Measurements from ENCODE around the gene GTPBP10.

GTPBP10 gene, protein sequence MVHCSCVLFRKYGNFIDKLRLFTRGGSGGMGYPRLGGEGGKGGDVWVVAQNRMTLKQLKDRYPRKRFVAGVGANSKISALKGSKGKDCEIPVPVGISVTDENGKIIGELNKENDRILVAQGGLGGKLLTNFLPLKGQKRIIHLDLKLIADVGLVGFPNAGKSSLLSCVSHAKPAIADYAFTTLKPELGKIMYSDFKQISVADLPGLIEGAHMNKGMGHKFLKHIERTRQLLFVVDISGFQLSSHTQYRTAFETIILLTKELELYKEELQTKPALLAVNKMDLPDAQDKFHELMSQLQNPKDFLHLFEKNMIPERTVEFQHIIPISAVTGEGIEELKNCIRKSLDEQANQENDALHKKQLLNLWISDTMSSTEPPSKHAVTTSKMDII
- 14.9 to 20.7 (median 16.4) reads per million in 3 donors for total RNA-seq

DNA sequence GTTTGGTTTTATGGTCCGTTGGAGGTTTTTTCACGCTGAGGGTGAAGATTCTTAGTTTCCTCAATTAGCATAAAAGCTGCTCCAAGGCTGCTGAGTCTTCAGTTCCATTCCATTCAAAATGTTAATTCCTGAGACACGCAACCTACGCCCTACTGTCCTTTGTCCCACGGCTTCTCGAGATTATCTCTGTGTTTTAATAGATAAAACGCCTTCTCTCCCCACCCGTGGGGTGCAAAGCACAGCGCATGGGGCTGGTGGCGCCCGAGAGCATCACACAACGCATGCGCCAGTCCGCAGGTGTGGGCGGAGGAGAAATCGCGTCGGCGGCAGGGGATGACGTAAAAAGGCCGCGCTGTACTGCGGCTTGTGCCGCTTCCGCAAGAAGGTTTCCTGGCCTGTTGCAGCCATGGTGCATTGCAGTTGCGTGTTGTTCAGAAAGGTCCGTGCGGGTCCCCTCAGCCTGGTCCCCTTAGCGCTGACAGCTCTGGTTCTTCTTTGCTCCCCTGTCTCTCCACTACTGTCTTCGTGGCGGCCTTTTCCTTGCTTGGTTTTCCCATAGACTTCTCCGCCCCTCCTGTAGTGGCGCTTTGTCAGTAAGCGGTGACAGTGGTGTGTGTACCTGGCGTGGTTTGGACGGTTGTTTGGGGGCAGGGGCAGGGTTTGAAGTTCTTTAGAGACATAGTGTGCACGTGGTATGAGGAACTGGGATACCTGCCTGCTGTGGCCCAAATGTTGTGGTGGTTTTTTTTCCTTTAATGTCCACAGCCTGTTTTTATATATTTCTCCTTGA, at the start of gene GTPBP10:
Gene GTPBP10 (plus strand): TSS at position 381 of the 790 bp plus-strand sequence. CDS start 26 bp downstream, at position 407.
- Histone ChIP-seq H3K9me3 (ENCODE audit: control insufficient read depth, low read length) (no peaks in the 10 kb centered on the region), H3K36me3 (ENCODE audit: control insufficient read depth, insufficient read depth, low read length) (no peaks in the 10 kb centered on the region), H3K27ac (ENCODE audit: insufficient read depth, low read length, poor library complexity, severe bottlenecking) (peak within 1 kb of the TSS; percentile 82), H3K4me3 (ENCODE audit: insufficient read depth, low read depth, low read length, poor library complexity, severe bottlenecking) (peak within 1 kb of the TSS; percentile 72), H3K4me1 (ENCODE audit: control insufficient read depth, insufficient read depth, low read length, poor library complexity, severe bottlenecking) (peaks cover 15% of the 10 kb centered on the region), H3K27me3 (replicated peaks; ENCODE audit: control insufficient read depth, insufficient read depth, low read length, poor library complexity, severe bottlenecking) (no peaks in the 10 kb centered on the region)
- DNase-seq: peak; percentile 88 to 90 (median 89)

DNA sequence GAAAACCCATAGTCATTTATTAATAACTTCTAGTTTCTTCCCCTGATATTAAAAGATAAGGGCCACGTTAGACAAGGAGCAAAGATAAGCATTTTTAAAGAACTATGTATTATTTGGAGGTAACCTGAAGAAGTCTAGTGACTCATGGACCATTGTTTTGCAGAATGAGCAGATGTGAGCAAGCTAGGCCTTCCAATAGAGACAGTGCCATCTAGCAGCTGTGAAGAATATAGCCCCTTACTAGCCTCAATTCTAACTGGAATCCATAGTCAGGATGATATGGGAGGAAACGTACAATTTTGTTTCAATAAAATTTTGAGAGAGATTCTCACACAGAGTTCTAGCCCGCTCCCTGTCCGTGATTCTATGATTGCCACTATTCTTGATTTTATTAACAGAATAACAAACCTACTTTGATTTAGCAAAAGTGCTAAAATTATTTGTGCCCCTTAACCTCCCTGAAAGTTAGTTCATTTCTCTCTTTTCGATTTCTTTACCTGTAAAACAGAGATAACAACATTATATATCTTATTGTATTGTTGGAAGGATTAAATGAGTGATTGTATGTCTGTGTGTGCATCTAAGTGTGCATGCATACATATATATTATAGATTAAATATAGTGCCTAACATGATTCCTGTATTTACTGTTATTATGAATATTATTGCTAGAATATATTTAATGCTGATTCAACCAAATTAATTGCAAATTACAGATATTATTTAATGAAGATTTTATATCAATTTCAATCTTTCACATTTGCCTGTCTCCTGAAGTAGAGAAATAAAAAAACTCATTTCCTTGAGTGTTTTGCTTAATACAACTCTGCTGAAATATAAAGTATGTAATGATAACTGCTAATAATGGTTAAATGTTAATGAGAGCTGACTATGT, 48.1 kb upstream of the GTPBP10 start:
- Histone ChIP-seq H3K27ac (ENCODE audit: insufficient read depth, low read length, poor library complexity, severe bottlenecking) (no peak overlapping the region), H3K4me3 (ENCODE audit: insufficient read depth, low read depth, low read length, poor library complexity, severe bottlenecking) (no peak overlapping the region), H3K27me3 (replicated peaks; ENCODE audit: control insufficient read depth, insufficient read depth, low read length, poor library complexity, severe bottlenecking) (no peaks in the 10 kb centered on the region), H3K36me3 (ENCODE audit: control insufficient read depth, insufficient read depth, low read length) (no peaks in the 10 kb centered on the region), H3K4me1 (ENCODE audit: control insufficient read depth, insufficient read depth, low read length, poor library complexity, severe bottlenecking) (no peaks in the 10 kb centered on the region), H3K9me3 (ENCODE audit: control insufficient read depth, low read length) (no peaks in the 10 kb centered on the region)
- DNase-seq: no peak

DNA sequence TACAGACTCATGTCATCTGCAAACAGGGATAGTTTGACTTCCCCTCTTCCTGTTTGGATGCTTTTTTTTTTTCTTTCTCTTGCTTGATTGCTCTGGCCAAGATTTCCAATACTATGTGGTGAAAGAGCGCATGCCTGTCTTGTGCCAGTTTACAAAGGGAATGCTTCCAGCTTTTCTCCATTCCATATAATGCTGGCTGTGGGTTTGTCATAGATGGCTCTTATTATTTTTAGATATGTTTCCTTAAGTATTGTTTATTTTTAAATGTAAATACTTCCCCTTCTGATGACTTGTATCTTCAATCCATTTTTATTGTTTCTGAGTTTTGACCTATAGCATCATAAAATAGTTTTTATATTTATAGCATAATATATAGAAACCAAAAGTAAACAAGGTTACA, 43.3 kb upstream of the GTPBP10 start:
- Histone ChIP-seq H3K4me1 (ENCODE audit: control insufficient read depth, insufficient read depth, low read length, poor library complexity, severe bottlenecking) (no peaks in the 10 kb centered on the region), H3K4me3 (ENCODE audit: insufficient read depth, low read depth, low read length, poor library complexity, severe bottlenecking) (no peak overlapping the region), H3K9me3 (ENCODE audit: control insufficient read depth, low read length) (no peaks in the 10 kb centered on the region), H3K36me3 (ENCODE audit: control insufficient read depth, insufficient read depth, low read length) (no peaks in the 10 kb centered on the region), H3K27ac (ENCODE audit: insufficient read depth, low read length, poor library complexity, severe bottlenecking) (no peak overlapping the region), H3K27me3 (replicated peaks; ENCODE audit: control insufficient read depth, insufficient read depth, low read length, poor library complexity, severe bottlenecking) (no peaks in the 10 kb centered on the region)
- no peak for DNase-seq

- no peaks in the 10 kb centered on the region for H3K27me3 ChIP-seq (replicated peaks; ENCODE audit: control insufficient read depth, insufficient read depth, low read length, poor library complexity, severe bottlenecking)
- no peaks in the 10 kb centered on the region for H3K36me3 ChIP-seq (ENCODE audit: control insufficient read depth, insufficient read depth, low read length)
- H3K4me3 ChIP-seq (ENCODE audit: insufficient read depth, low read depth, low read length, poor library complexity, severe bottlenecking): no peak overlapping the region
- no peaks in the 10 kb centered on the region for H3K4me1 ChIP-seq (ENCODE audit: control insufficient read depth, insufficient read depth, low read length, poor library complexity, severe bottlenecking)
- DNase-seq: no peak
- H3K9me3 ChIP-seq (ENCODE audit: control insufficient read depth, low read length): no peaks in the 10 kb centered on the region
- H3K27ac ChIP-seq (ENCODE audit: insufficient read depth, low read length, poor library complexity, severe bottlenecking): no peak overlapping the region
Observed at GRCh38 chr7:90309872-90310271, 36.6 kb upstream of the GTPBP10 start.

DNA sequence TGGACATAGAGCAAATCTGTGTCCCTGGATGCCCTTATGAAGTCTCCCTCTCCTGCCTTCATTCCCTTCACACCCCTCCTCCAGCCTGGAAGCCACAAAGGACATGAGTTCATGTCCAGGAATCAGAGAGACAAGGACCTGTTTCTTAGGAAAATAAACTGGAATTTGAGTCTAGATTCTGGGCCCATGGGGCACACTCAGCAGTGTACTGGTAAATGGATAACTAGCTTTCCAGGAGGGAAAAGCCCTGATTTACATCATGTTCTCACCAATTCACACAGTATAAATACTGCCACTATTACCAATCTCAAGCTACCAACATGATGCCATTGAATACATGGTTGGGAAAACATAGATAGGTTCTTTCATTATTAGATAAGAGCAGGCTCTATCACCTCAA, 35.3 kb upstream of the GTPBP10 start:
- H3K4me3 ChIP-seq (ENCODE audit: insufficient read depth, low read depth, low read length, poor library complexity, severe bottlenecking): no peak overlapping the region

DNA sequence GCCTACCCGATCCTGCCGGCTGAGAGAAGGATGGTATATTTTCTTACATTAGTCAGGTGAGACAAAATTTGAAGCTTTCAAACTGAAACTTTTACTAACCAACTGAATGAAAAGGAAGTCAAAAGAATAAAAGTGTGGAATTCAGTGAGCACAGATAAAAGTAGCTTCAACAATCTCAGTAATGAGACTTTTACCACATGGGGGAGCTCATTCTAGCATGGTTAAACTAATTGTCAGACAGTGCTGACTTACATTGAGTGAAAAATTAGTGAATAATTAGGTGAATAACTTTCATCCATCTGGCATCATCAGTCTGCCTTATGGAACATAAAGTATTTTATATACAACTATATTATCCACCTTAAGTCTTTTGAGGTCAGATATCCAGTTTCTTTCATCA, 33.8 kb upstream of the GTPBP10 start:
- Histone ChIP-seq H3K4me3 (ENCODE audit: insufficient read depth, low read depth, low read length, poor library complexity, severe bottlenecking) (no peak overlapping the region), H3K9me3 (ENCODE audit: control insufficient read depth, low read length) (no peaks in the 10 kb centered on the region), H3K27ac (ENCODE audit: insufficient read depth, low read length, poor library complexity, severe bottlenecking) (no peak overlapping the region), H3K4me1 (ENCODE audit: control insufficient read depth, insufficient read depth, low read length, poor library complexity, severe bottlenecking) (no peaks in the 10 kb centered on the region), H3K36me3 (ENCODE audit: control insufficient read depth, insufficient read depth, low read length) (no peaks in the 10 kb centered on the region), H3K27me3 (replicated peaks; ENCODE audit: control insufficient read depth, insufficient read depth, low read length, poor library complexity, severe bottlenecking) (no peaks in the 10 kb centered on the region)
- DNase-seq: no peak

More for the DNA sequence above, 35.3 kb upstream of the GTPBP10 start:
- H3K36me3 ChIP-seq (ENCODE audit: control insufficient read depth, insufficient read depth, low read length): no peaks in the 10 kb centered on the region
- H3K27me3 ChIP-seq (replicated peaks; ENCODE audit: control insufficient read depth, insufficient read depth, low read length, poor library complexity, severe bottlenecking): no peaks in the 10 kb centered on the region
- H3K9me3 ChIP-seq (ENCODE audit: control insufficient read depth, low read length): no peaks in the 10 kb centered on the region
- no peak for DNase-seq
- no peak overlapping the region for H3K27ac ChIP-seq (ENCODE audit: insufficient read depth, low read length, poor library complexity, severe bottlenecking)
- H3K4me1 ChIP-seq (ENCODE audit: control insufficient read depth, insufficient read depth, low read length, poor library complexity, severe bottlenecking): no peaks in the 10 kb centered on the region

DNA sequence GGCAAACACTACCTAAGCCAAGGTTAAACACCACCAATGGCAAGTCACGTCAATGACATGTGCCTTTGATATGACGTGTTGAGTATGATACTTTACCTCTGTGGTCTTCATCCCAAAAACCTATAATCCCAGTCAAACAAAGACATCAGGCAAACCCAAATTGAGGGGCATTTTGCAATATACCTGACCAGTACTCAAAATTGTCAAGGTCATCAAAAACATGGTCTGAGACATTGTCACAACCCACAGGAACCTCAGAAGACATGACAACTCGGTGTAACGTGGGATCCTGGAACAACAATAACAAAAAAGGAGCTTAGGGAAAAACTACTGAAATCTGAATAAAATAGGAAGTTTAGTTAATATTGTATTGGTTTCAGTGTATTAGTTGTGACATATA, 32.6 kb upstream of the GTPBP10 start:
- no peaks in the 10 kb centered on the region for H3K4me1 ChIP-seq (ENCODE audit: control insufficient read depth, insufficient read depth, low read length, poor library complexity, severe bottlenecking)
- H3K27ac ChIP-seq (ENCODE audit: insufficient read depth, low read length, poor library complexity, severe bottlenecking): no peak overlapping the region
- no peaks in the 10 kb centered on the region for H3K9me3 ChIP-seq (ENCODE audit: control insufficient read depth, low read length)
- DNase-seq: no peak
- peaks cover 4% of the 10 kb centered on the region for H3K27me3 ChIP-seq (replicated peaks; ENCODE audit: control insufficient read depth, insufficient read depth, low read length, poor library complexity, severe bottlenecking)
- H3K4me3 ChIP-seq (ENCODE audit: insufficient read depth, low read depth, low read length, poor library complexity, severe bottlenecking): no peak overlapping the region
- no peaks in the 10 kb centered on the region for H3K36me3 ChIP-seq (ENCODE audit: control insufficient read depth, insufficient read depth, low read length)

GRCh38 chr7:90320014-90320413, 26.5 kb upstream of the GTPBP10 start:
- Histone ChIP-seq H3K9me3 (ENCODE audit: control insufficient read depth, low read length) (no peaks in the 10 kb centered on the region), H3K4me3 (ENCODE audit: insufficient read depth, low read depth, low read length, poor library complexity, severe bottlenecking) (no peak overlapping the region), H3K36me3 (ENCODE audit: control insufficient read depth, insufficient read depth, low read length) (no peaks in the 10 kb centered on the region), H3K27ac (ENCODE audit: insufficient read depth, low read length, poor library complexity, severe bottlenecking) (no peak overlapping the region), H3K4me1 (ENCODE audit: control insufficient read depth, insufficient read depth, low read length, poor library complexity, severe bottlenecking) (peaks cover 4% of the 10 kb centered on the region), H3K27me3 (replicated peaks; ENCODE audit: control insufficient read depth, insufficient read depth, low read length, poor library complexity, severe bottlenecking) (peaks cover 10% of the 10 kb centered on the region)
- no peak for DNase-seq

DNA sequence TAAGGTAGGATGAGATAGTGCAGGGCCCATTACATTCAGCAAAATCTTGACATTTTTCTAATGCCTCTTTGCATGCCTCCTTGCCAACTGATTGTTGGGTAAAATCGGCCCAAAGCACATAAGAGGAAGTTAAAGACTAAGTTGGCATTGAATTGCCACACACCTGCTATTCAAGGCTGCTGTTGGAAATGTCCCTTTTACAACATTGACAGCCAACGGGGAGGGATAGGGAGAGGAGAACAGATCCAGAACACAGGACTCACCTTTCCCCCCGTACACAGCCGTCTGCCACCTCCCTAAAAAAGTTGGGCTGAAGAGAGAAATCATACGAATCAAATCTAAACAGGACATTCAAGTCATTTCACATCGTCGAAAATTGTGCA, 26.1 kb upstream of the GTPBP10 start:
- H3K27ac ChIP-seq (ENCODE audit: insufficient read depth, low read length, poor library complexity, severe bottlenecking): no peak overlapping the region
- H3K36me3 ChIP-seq (ENCODE audit: control insufficient read depth, insufficient read depth, low read length): no peaks in the 10 kb centered on the region
- H3K9me3 ChIP-seq (ENCODE audit: control insufficient read depth, low read length): no peaks in the 10 kb centered on the region
- DNase-seq: no peak
- peaks cover 4% of the 10 kb centered on the region for H3K4me1 ChIP-seq (ENCODE audit: control insufficient read depth, insufficient read depth, low read length, poor library complexity, severe bottlenecking)
- H3K4me3 ChIP-seq (ENCODE audit: insufficient read depth, low read depth, low read length, poor library complexity, severe bottlenecking): no peak overlapping the region
- H3K27me3 ChIP-seq (replicated peaks; ENCODE audit: control insufficient read depth, insufficient read depth, low read length, poor library complexity, severe bottlenecking): peaks cover 10% of the 10 kb centered on the region
